GM23338 (cell line): ENCODE measurements around the gene PKDCC. TPM values are rescaled to one million over a fixed set of nuclear protein-coding genes. Genes with fewer than 3 reads are reported as not detected.

Source experiments
- ATAC-seq: fragments of 200-7000 bp; cut with Tn5 transposase; 3 replicates; pipeline ENCODE4 v1.9.1; 2020
- DNase-seq: peaks from one replicate; pipeline ENCODE4 v3.0.0-alpha.2; 2015; ENCODE audit warnings: low spot score
- H2AFZ ChIP-seq: fragments of 200-600 bp; sonication (generic); 2 replicates; pipeline ENCODE4 v1.8.0; 2016; ENCODE audit warnings: antibody characterized with exemption, mild to moderate bottlenecking, moderate library complexity
- H3F3A ChIP-seq: fragments of 200-600 bp; sonication (generic); replicated peaks from 2 replicates; pipeline ENCODE4 v1.8.0; 2017; ENCODE audit warnings: antibody characterized with exemption, mixed run types, low read depth
- H3K27ac ChIP-seq: fragments of 200-600 bp; sonication (generic); 2 replicates; pipeline ENCODE4 v1.6.1; 2016; ENCODE audit warnings: low read depth
- H3K27me3 ChIP-seq: fragments of 200-600 bp; sonication (generic); 2 replicates; pipeline ENCODE4 v1.8.0; 2016; ENCODE audit warnings: mild to moderate bottlenecking, mixed run types, moderate library complexity; ENCODE audit not compliant: insufficient read depth
- H3K36me3 ChIP-seq: fragments of 200-600 bp; sonication (generic); 2 replicates; pipeline ENCODE4 v1.8.0; 2016; ENCODE audit warnings: mild to moderate bottlenecking; ENCODE audit not compliant: insufficient read depth
- H3K4me1 ChIP-seq: fragments of 200-600 bp; sonication (generic); 2 replicates; pipeline ENCODE4 v1.8.0; 2016; ENCODE audit warnings: mild to moderate bottlenecking, moderate library complexity; ENCODE audit not compliant: insufficient read depth
- H3K4me2 ChIP-seq: fragments of 200-600 bp; sonication (generic); 2 replicates; pipeline ENCODE4 v1.7.1; 2017; ENCODE audit warnings: mixed run types
- H3K4me3 ChIP-seq: fragments of 200-600 bp; sonication (generic); 2 replicates; pipeline ENCODE4 v1.6.1; 2016; ENCODE audit warnings: mixed run types
- H3K79me2 ChIP-seq: fragments of 200-600 bp; sonication (generic); replicated peaks from 2 replicates; pipeline ENCODE4 v1.8.0; 2017; ENCODE audit warnings: mild to moderate bottlenecking; ENCODE audit not compliant: insufficient read depth
- H3K9me2 ChIP-seq: fragments of 200-600 bp; sonication (generic); 2 replicates; pipeline ENCODE4 v1.8.0; 2017; ENCODE audit not compliant: insufficient read depth
- H4K20me1 ChIP-seq: fragments of 200-600 bp; sonication (generic); replicated peaks from 2 replicates; pipeline ENCODE4 v1.8.0; 2017; ENCODE audit warnings: mild to moderate bottlenecking; ENCODE audit not compliant: insufficient read depth
- H3K27ac Mint-ChIP-seq: 2 replicates; pipeline ENCODE4 v1.8.0; 2020; ENCODE audit warnings: inconsistent platforms, mild to moderate bottlenecking, moderate library complexity, mixed read lengths
- H3K27me3 Mint-ChIP-seq: 3 replicates; pipeline ENCODE4 v1.8.0; 2022; ENCODE audit warnings: low read depth, mild to moderate bottlenecking, moderate library complexity, mixed read lengths, inconsistent platforms; ENCODE audit not compliant: insufficient read depth, poor library complexity
- H3K36me3 Mint-ChIP-seq: 3 replicates; pipeline ENCODE4 v1.8.0; 2021; ENCODE audit warnings: low read depth, mild to moderate bottlenecking, inconsistent platforms, moderate library complexity, mixed read lengths
- H3K4me1 Mint-ChIP-seq: 3 replicates; pipeline ENCODE4 v1.8.0; 2020; ENCODE audit warnings: mild to moderate bottlenecking, inconsistent platforms, mixed read lengths
- H3K4me3 Mint-ChIP-seq: 3 replicates; pipeline ENCODE4 v1.8.0; 2021; ENCODE audit warnings: moderate library complexity, mild to moderate bottlenecking, inconsistent platforms, mixed read lengths
- H3K9me3 Mint-ChIP-seq: 3 replicates; pipeline ENCODE4 v1.8.0; 2020; ENCODE audit warnings: moderate library complexity, mild to moderate bottlenecking, inconsistent platforms, mixed read lengths
- CTCF ChIP-seq, 2 experiments: fragments of 200-600 bp in 1 of 2; sonication (generic) in 1 of 2; conservative IDR thresholded peaks; 2 replicates each; pipeline versions ENCODE4 v1.5.1 to v1.6.1; 2016 to 2017; ENCODE audit warnings: antibody characterized with exemption in 2 of 2, low read depth in 2 of 2, mild to moderate bottlenecking in 2 of 2, moderate library complexity in 1 of 2
- ETS1 ChIP-seq: IDR thresholded peaks from 2 replicates; pipeline ENCODE4 v1.6.1; 2016; ENCODE audit warnings: antibody characterized with exemption
- EZH2 ChIP-seq: fragments of 200-600 bp; sonication (generic); IDR thresholded peaks from one replicate; pipeline ENCODE4 v1.8.0; 2017; ENCODE audit warnings: antibody characterized with exemption, mild to moderate bottlenecking, low read depth; ENCODE audit not compliant: unreplicated experiment
- EZH2phosphoT487 ChIP-seq: fragments of 200-600 bp; sonication (generic); IDR thresholded peaks from one replicate; pipeline ENCODE4 v1.8.1; 2018; ENCODE audit warnings: antibody characterized with exemption; ENCODE audit not compliant: unreplicated experiment
- POLR2AphosphoS5 ChIP-seq: IDR thresholded peaks from 2 replicates; pipeline ENCODE4 v1.6.1; 2016; ENCODE audit warnings: antibody characterized with exemption, low read depth
- REST ChIP-seq: IDR thresholded peaks from one replicate; pipeline ENCODE4 v1.6.1; 2018; ENCODE audit warnings: antibody characterized with exemption; ENCODE audit not compliant: unreplicated experiment
- STAT1 ChIP-seq: IDR thresholded peaks from one replicate; pipeline ENCODE4 v1.6.1; 2016; ENCODE audit warnings: antibody characterized with exemption; ENCODE audit not compliant: unreplicated experiment
- ZNF114 ChIP-seq: fragments of 250-450 bp; sonication (Bioruptor Pico); IDR thresholded peaks from 2 replicates; pipeline ENCODE4 v1.5.0; 2020; ENCODE audit warnings: mild to moderate bottlenecking, moderate library complexity
- polyA plus RNA-seq: library from polyadenylated mRNA; unstranded; fragments of >200 nt; fragmentation: Nextera tagmentation; extraction: Ambion mirVana; gene quantifications from 2 replicates; pipeline ENCODE4 v1.2.1, GENCODE V29; 2016
- total RNA-seq: library from RNA; depleted of rRNA; stranded (reverse); fragments of >200 nt; shearing (Covaris generic); gene quantifications from 2 replicates; pipeline ENCODE4 v1.2.3, GENCODE V29; 2014
- TF ChIP-seq, protein P1 (sequence below): fragments of 250-450 bp; sonication (Bioruptor Pico); IDR thresholded peaks from 2 replicates; pipeline ENCODE4 v1.5.0; 2020; ENCODE audit warnings: mild to moderate bottlenecking, moderate library complexity

PKDCC gene
- total and polyA plus RNA-seq, 2 experiments from 2014 or later, result 7.0 to 44.8 TPM

DNA sequence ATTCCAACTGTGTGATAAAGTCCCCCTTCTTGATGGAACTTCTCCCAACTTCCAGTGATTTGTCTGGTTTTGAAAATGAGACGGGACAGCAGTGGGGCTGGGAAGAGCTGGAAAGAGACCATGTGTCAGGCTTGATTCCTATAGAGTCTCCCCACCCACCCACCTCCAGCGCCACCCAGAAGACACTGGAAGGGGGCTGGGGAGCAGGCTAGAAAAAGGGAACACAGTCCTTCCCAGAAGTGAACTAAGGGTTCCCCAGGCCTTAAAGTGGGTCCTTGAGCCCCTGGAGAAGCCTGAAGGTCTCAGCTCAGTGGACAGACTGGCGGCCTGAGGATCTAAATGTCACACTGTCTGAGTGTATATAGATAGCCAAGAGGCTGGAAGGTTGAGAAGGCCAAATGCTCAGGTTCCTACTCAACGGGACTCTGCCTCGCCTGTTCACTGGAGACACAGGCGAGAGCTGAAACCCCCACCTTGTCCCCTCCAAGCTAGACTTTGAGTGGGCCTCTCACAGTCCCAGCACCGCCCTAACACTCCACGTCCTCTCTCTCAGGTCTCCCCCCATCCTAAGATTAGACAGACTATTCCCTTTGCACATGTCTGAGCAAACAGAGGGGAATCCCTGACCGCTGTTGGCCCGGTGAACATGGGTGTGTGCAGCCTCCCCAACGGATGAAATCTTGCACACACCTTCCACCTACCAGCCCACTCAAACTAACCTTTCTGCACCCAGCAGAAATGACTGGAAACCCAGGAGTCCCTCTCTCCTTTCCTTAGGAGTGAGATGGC, 1.6 kb downstream of the PKDCC start (continued):
- TF ChIP-seq ETS1 (no peak), ZNF114 (CRISPR knock-in tag) (no peak)

- Histone ChIP-seq H4K20me1 (no peaks in the 10 kb centered on the region), H3K4me3 (peak overlapping the region; percentile 71; the same call in 1 of the 2 replicates), H3K27me3 (peaks cover 16% of the 10 kb centered on the region), H3K27ac (no peak overlapping the region), H3K9me2 (no peaks in the 10 kb centered on the region), H2AFZ (no peak overlapping the region), H3K36me3 (no peaks in the 10 kb centered on the region), H3F3A (no peaks in the 10 kb centered on the region), H3K79me2 (peaks cover 28% of the 10 kb centered on the region), H3K4me2 (peak overlapping the region; percentile 86; the same call in 1 of the 2 replicates), H3K4me1 (peaks cover 61% of the 10 kb centered on the region)
- ATAC-seq (no peak), DNase-seq (no peak)
- peak overlapping the region; percentile 80 for H3K4me3 Mint-ChIP-seq
- no peaks in the 10 kb centered on the region; the same call in 2 of the 3 replicates for H3K9me3 Mint-ChIP-seq
- H3K27me3 Mint-ChIP-seq, result peaks cover 29% of the 10 kb centered on the region
- H3K27ac Mint-ChIP-seq, result no peak overlapping the region
- H3K4me1 Mint-ChIP-seq, result peaks cover 71% of the 10 kb centered on the region
- H3K36me3 Mint-ChIP-seq, result peaks cover 9% of the 10 kb centered on the region; the same call in 2 of the 3 replicates
- TF ChIP-seq REST, result no peak
- TF ChIP-seq ZNF114 (CRISPR knock-in tag), result no peak
- TF ChIP-seq STAT1, result no peak
- TF ChIP-seq POLR2AphosphoS5, result no peak
- TF ChIP-seq, protein P1, sequence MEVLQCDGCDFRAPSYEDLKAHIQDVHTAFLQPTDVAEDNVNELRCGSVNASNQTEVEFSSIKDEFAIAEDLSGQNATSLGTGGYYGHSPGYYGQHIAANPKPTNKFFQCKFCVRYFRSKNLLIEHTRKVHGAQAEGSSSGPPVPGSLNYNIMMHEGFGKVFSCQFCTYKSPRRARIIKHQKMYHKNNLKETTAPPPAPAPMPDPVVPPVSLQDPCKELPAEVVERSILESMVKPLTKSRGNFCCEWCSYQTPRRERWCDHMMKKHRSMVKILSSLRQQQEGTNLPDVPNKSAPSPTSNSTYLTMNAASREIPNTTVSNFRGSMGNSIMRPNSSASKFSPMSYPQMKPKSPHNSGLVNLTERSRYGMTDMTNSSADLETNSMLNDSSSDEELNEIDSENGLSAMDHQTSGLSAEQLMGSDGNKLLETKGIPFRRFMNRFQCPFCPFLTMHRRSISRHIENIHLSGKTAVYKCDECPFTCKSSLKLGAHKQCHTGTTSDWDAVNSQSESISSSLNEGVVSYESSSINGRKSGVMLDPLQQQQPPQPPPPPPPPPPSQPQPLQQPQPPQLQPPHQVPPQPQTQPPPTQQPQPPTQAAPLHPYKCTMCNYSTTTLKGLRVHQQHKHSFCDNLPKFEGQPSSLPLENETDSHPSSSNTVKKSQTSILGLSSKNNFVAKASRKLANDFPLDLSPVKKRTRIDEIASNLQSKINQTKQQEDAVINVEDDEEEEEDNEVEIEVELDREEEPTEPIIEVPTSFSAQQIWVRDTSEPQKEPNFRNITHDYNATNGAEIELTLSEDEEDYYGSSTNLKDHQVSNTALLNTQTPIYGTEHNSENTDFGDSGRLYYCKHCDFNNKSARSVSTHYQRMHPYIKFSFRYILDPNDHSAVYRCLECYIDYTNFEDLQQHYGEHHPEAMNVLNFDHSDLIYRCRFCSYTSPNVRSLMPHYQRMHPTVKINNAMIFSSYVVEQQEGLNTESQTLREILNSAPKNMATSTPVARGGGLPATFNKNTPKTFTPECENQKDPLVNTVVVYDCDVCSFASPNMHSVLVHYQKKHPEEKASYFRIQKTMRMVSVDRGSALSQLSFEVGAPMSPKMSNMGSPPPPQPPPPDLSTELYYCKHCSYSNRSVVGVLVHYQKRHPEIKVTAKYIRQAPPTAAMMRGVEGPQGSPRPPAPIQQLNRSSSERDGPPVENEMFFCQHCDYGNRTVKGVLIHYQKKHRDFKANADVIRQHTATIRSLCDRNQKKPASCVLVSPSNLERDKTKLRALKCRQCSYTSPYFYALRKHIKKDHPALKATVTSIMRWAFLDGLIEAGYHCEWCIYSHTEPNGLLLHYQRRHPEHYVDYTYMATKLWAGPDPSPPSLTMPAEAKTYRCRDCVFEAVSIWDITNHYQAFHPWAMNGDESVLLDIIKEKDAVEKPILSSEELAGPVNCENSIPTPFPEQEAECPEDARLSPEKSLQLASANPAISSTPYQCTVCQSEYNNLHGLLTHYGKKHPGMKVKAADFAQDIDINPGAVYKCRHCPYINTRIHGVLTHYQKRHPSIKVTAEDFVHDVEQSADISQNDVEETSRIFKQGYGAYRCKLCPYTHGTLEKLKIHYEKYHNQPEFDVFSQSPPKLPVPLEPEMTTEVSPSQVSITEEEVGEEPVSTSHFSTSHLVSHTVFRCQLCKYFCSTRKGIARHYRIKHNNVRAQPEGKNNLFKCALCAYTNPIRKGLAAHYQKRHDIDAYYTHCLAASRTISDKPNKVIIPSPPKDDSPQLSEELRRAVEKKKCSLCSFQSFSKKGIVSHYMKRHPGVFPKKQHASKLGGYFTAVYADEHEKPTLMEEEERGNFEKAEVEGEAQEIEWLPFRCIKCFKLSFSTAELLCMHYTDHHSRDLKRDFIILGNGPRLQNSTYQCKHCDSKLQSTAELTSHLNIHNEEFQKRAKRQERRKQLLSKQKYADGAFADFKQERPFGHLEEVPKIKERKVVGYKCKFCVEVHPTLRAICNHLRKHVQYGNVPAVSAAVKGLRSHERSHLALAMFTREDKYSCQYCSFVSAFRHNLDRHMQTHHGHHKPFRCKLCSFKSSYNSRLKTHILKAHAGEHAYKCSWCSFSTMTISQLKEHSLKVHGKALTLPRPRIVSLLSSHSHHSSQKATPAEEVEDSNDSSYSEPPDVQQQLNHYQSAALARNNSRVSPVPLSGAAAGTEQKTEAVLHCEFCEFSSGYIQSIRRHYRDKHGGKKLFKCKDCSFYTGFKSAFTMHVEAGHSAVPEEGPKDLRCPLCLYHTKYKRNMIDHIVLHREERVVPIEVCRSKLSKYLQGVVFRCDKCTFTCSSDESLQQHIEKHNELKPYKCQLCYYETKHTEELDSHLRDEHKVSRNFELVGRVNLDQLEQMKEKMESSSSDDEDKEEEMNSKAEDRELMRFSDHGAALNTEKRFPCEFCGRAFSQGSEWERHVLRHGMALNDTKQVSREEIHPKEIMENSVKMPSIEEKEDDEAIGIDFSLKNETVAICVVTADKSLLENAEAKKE, result no peak
- TF ChIP-seq EZH2, result no peak
- TF ChIP-seq EZH2phosphoT487, result no peak
- TF ChIP-seq CTCF (conservative IDR thresholded peaks at IDR 0.05; ENCODE audit: low read depth in 2 of 2), result no peak
These were observed 2.3 kb downstream of the PKDCC start for GRCh38 chr2:42050010-42050702.
